PC-9 (cell line): ENCODE measurements around the gene DDX19B. TPM values are rescaled to one million over a fixed set of nuclear protein-coding genes. Genes with fewer than 3 reads are reported as not detected.

Experiments used
- BruUV-seq: library from RNA; stranded (reverse); fragments of 400-500 nt; replicated peaks from 2 replicates; lab custom pipeline; 2021; lab: Mats Ljungman, UMichigan
- CTCF ChIA-PET: fragments of 300-600 bp; sonication (Branson Sonifier 250); formaldehyde crosslinking; loops from one replicate; lab custom pipeline; 2022; ENCODE audit warnings: antibody characterized with exemption; lab: Charles Lee
- POLR2A ChIA-PET: fragments of 300-600 bp; sonication (Branson Sonifier 250); formaldehyde crosslinking; loops from one replicate; lab custom pipeline; 2022; ENCODE audit warnings: antibody characterized with exemption; ENCODE audit not compliant: unreplicated experiment; lab: Charles Lee
- DNase-seq, 2 experiments: peaks; one replicate each; pipeline versions ENCODE4 v3.0.0 to v3.0.0-alpha.2; 2015 to 2022; ENCODE audit warnings: mixed read lengths in 1 of 2
- H2AFZ ChIP-seq: fragments of 200-600 bp; sonication (generic); 2 replicates; pipeline ENCODE4 v1.8.1; 2017; ENCODE audit warnings: antibody characterized with exemption
- H3F3A ChIP-seq: fragments of 200-600 bp; sonication (generic); 2 replicates; pipeline ENCODE4 v1.8.1; 2017; ENCODE audit warnings: antibody characterized with exemption, mild to moderate bottlenecking, low read depth; ENCODE audit not compliant: insufficient read depth
- H3K27ac ChIP-seq: fragments of 200-600 bp; sonication (generic); 2 replicates; pipeline ENCODE4 v1.6.1; 2016; ENCODE audit warnings: mixed run types
- H3K27me3 ChIP-seq: fragments of 200-600 bp; sonication (generic); 2 replicates; pipeline ENCODE4 v1.6.1; 2016; ENCODE audit warnings: low read depth, mixed run types; ENCODE audit not compliant: insufficient read depth
- H3K36me3 ChIP-seq: fragments of 200-600 bp; sonication (generic); 2 replicates; pipeline ENCODE4 v1.6.1; 2016; ENCODE audit warnings: low read depth, mixed run types
- H3K4me1 ChIP-seq: fragments of 200-600 bp; sonication (generic); replicated peaks from 2 replicates; pipeline ENCODE4 v1.6.1; 2016; ENCODE audit warnings: mixed run types; ENCODE audit not compliant: insufficient read depth
- H3K4me2 ChIP-seq: fragments of 200-600 bp; sonication (generic); 2 replicates; pipeline ENCODE4 v1.6.1; 2017; ENCODE audit warnings: mixed run types
- H3K4me3 ChIP-seq: fragments of 200-600 bp; sonication (generic); 2 replicates; pipeline ENCODE4 v1.6.1; 2016; ENCODE audit warnings: mixed run types
- H3K79me2 ChIP-seq: fragments of 200-600 bp; sonication (generic); 2 replicates; pipeline ENCODE4 v1.6.1; 2017; ENCODE audit warnings: low read depth, mixed run types
- H3K9me2 ChIP-seq: fragments of 200-600 bp; sonication (generic); 2 replicates; pipeline ENCODE4 v1.8.1; 2017; ENCODE audit warnings: mild to moderate bottlenecking; ENCODE audit not compliant: insufficient read depth
- H3K9me3 ChIP-seq: fragments of 200-600 bp; sonication (generic); 2 replicates; pipeline ENCODE4 v1.8.1; 2016; ENCODE audit warnings: low read depth; ENCODE audit not compliant: insufficient read depth
- H4K20me1 ChIP-seq: fragments of 200-600 bp; sonication (generic); 2 replicates; pipeline ENCODE4 v1.8.1; 2017; ENCODE audit not compliant: insufficient read depth
- CTCF ChIP-seq: fragments of 200-600 bp; sonication (generic); conservative IDR thresholded peaks from 2 replicates; pipeline ENCODE4 v1.6.1; 2017; ENCODE audit warnings: mixed run types, antibody characterized with exemption, mild to moderate bottlenecking, moderate library complexity
- EZH2 ChIP-seq: fragments of 200-600 bp; sonication (generic); IDR thresholded peaks from 2 replicates; pipeline ENCODE4 v1.8.0; 2017; ENCODE audit warnings: antibody characterized with exemption, low read depth
- intact Hi-C: fragments of 100-400 bp; cut with micrococcal nuclease; formaldehyde crosslinking; loops from one replicate; pipeline ENCODE4 v1.10.0; 2022; ENCODE audit not compliant: unreplicated experiment
- total RNA-seq: library from RNA; stranded (reverse); gene quantifications from 2 replicates; pipeline ENCODE4 v1.2.3, GENCODE V29; 2021

Gene DDX19B
- total RNA-seq, 1 experiment from 2014 or later, result 42.1 TPM

GRCh38 chr16:70377782-70378181, 78.8 kb downstream of the DDX19B start:
- H2AFZ ChIP-seq, result no peak overlapping the region
- TF ChIP-seq CTCF, result no peak
- TF ChIP-seq EZH2, result no peak
- H3K4me3 ChIP-seq, result no peak overlapping the region
- no peaks in the 10 kb centered on the region for H3K27me3 ChIP-seq
- BruUV-seq, result no TSS peak
- peaks cover 4% of the 10 kb centered on the region; the same call in 1 of the 2 replicates for H4K20me1 ChIP-seq
- H3K36me3 ChIP-seq, result peaks cover 12% of the 10 kb centered on the region; the same call in 1 of the 2 replicates
- H3K4me1 ChIP-seq, result peaks cover 10% of the 10 kb centered on the region
- ChIA-PET CTCF (interaction anchor here (0.7 kb wide), 1 partner anchor 394 kb away, joined by 4 read pairs; no protein-coding TSS in a partner anchor), POLR2A (no interaction called here)
- H3K4me2 ChIP-seq, result no peak overlapping the region
- peaks cover 47% of the 10 kb centered on the region for H3F3A ChIP-seq
- intact Hi-C loops, result no loop called here
- no peaks in the 10 kb centered on the region for H3K9me3 ChIP-seq
- peaks cover 21% of the 10 kb centered on the region for H3K79me2 ChIP-seq
- H3K27ac ChIP-seq, result no peak overlapping the region
- no peaks in the 10 kb centered on the region for H3K9me2 ChIP-seq
- no peak for DNase-seq

GRCh38 chr16:70378869-70379493, 80.0 kb downstream of the DDX19B start:
- no peak for TF ChIP-seq EZH2
- H3K9me3 ChIP-seq, result no peaks in the 10 kb centered on the region
- no TSS peak for BruUV-seq
- H2AFZ ChIP-seq, result no peak overlapping the region
- H4K20me1 ChIP-seq, result peaks cover 4% of the 10 kb centered on the region; the same call in 1 of the 2 replicates
- CTCF ChIA-PET, result no interaction called here
- peaks cover 43% of the 10 kb centered on the region for H3F3A ChIP-seq
- H3K27ac ChIP-seq, result no peak overlapping the region
- POLR2A ChIA-PET, result no interaction called here
- no peaks in the 10 kb centered on the region for H3K27me3 ChIP-seq
- intact Hi-C loops, result no loop called here
- no peaks in the 10 kb centered on the region for H3K9me2 ChIP-seq
- H3K36me3 ChIP-seq, result peaks cover 12% of the 10 kb centered on the region; the same call in 1 of the 2 replicates
- no peak overlapping the region for H3K4me3 ChIP-seq
- no peak for DNase-seq
- peak overlapping the region; percentile 99 for H3K4me2 ChIP-seq
- peaks cover 21% of the 10 kb centered on the region for H3K79me2 ChIP-seq
- H3K4me1 ChIP-seq, result peaks cover 10% of the 10 kb centered on the region

DNA sequence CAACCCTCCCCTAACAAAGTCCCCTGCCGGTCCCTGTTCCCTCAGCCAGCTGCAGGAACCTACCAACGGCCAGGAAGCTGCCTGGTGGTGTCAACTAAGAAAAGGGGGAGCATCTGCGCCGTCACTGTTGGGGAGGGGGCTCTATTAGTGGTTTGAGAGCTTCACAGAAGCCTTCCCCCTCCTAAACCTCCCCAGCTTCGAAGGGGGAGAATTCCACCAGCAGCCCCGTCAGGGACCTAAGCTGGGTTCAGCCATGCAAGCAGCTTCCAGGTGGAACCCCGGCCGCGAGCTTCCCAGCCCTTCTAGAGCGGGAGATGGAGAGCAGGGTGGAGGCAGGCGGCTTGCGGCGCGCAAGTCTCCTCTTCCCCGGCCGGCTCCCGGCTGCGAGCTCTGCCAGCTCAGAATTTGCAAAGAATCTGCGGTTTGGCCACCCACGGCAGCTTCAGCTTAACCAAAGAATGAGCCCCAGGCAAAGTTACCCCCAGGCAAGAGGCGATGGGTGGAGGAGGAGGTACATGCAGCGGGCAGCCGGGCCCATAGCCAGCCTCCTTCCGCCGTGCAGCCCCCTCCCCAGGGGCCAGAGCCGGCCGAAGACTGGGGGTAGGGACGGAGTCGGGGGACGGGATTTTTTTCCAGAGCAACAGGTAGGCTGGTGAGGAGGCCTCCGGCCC, 81.4 kb downstream of the DDX19B start:
- H3K36me3 ChIP-seq, result peaks cover 4% of the 10 kb centered on the region; the same call in 1 of the 2 replicates
- ChIA-PET POLR2A (interaction anchor here (0.5 to 1.8 kb wide), 12 partner anchors 10 to 654 kb away, joined by 3 to 17 read pairs (median 6); partner anchors contain the start of genes NOB1 and NQO1), CTCF (interaction anchor here (0.5 to 0.8 kb wide), 3 partner anchors 30 to 218 kb away, joined by 3 to 5 read pairs (median 3); no protein-coding TSS in a partner anchor)
- DNase-seq, result peak; percentile 84
- intact Hi-C loops, result loop anchor here (2.0 kb wide), 2 partner anchors 74 to 142 kb away; partner anchors contain the start of genes COG4, FCSK and SF3B3
- peaks cover 21% of the 10 kb centered on the region for H3K79me2 ChIP-seq
- peaks cover 4% of the 10 kb centered on the region; the same call in 1 of the 2 replicates for H4K20me1 ChIP-seq
- no peak for TF ChIP-seq CTCF
- TF ChIP-seq EZH2, result no peak
- peak overlapping the region; percentile 86 for H3K27ac ChIP-seq
- H3K4me3 ChIP-seq, result peak overlapping the region; percentile 100
- H3K4me1 ChIP-seq, result peaks cover 10% of the 10 kb centered on the region
- peak overlapping the region; percentile 87 for H2AFZ ChIP-seq
- H3K4me2 ChIP-seq, result peak overlapping the region; percentile 99
- peaks cover 35% of the 10 kb centered on the region for H3F3A ChIP-seq
- BruUV-seq, result no TSS peak
- no peaks in the 10 kb centered on the region for H3K9me3 ChIP-seq
- H3K27me3 ChIP-seq, result no peaks in the 10 kb centered on the region
- no peaks in the 10 kb centered on the region for H3K9me2 ChIP-seq
